ENCODE measurements around the gene ATF7IP2.

Gene ATF7IP2

GRCh38 chr16:10518479-10519041, 132.7 kb downstream of the ATF7IP2 start:
- TF ChIP-seq GATA3 (IDR thresholded peaks at IDR 0.05; ENCODE audit: low read depth, low read length) (no peak), GATA2 (IDR thresholded peaks at IDR 0.05; ENCODE audit: low read depth, low read length) (no peak)

- TF ChIP-seq GATA2 (IDR thresholded peaks at IDR 0.05; ENCODE audit: low read depth, low read length) (no peak), GATA3 (IDR thresholded peaks at IDR 0.05; ENCODE audit: low read depth, low read length) (no peak)
Measured at GRCh38 chr16:10519297-10519696, 133.4 kb downstream of the ATF7IP2 start.

GRCh38 chr16:10519929-10520868, 134.3 kb downstream of the ATF7IP2 start:
- TF ChIP-seq GATA2 (IDR thresholded peaks at IDR 0.05; ENCODE audit: low read depth, low read length) = no peak
- no peak for TF ChIP-seq GATA3 (IDR thresholded peaks at IDR 0.05; ENCODE audit: low read depth, low read length)

GRCh38 chr16:10520869-10521578, 135.2 kb downstream of the ATF7IP2 start:
- TF ChIP-seq GATA3 (IDR thresholded peaks at IDR 0.05; ENCODE audit: low read depth, low read length) = no peak
- TF ChIP-seq GATA2 (IDR thresholded peaks at IDR 0.05; ENCODE audit: low read depth, low read length) = no peak

- TF ChIP-seq GATA2 (IDR thresholded peaks at IDR 0.05; ENCODE audit: low read depth, low read length) (no peak), GATA3 (IDR thresholded peaks at IDR 0.05; ENCODE audit: low read depth, low read length) (no peak)
Measured at GRCh38 chr16:10521681-10522274, 135.9 kb downstream of the ATF7IP2 start.

- no peak for TF ChIP-seq GATA2 (IDR thresholded peaks at IDR 0.05; ENCODE audit: low read depth, low read length)
Measured at GRCh38 chr16:10522966-10523365, 137.1 kb downstream of the ATF7IP2 start.

GRCh38 chr16:10525214-10525825, 139.5 kb downstream of the ATF7IP2 start:
- TF ChIP-seq GATA2 (IDR thresholded peaks at IDR 0.05; ENCODE audit: low read depth, low read length) (no peak), GATA3 (IDR thresholded peaks at IDR 0.05; ENCODE audit: low read depth, low read length) (no peak)

- TF ChIP-seq GATA2 (IDR thresholded peaks at IDR 0.05; ENCODE audit: low read depth, low read length) = no peak
- TF ChIP-seq GATA3 (IDR thresholded peaks at IDR 0.05; ENCODE audit: low read depth, low read length) = no peak
Measured at GRCh38 chr16:10526962-10527361, 141.1 kb downstream of the ATF7IP2 start.

GRCh38 chr16:10528635-10529034, 142.8 kb downstream of the ATF7IP2 start:
- TF ChIP-seq GATA2 (IDR thresholded peaks at IDR 0.05; ENCODE audit: low read depth, low read length) = no peak

GRCh38 chr16:10529895-10530669, 144.2 kb downstream of the ATF7IP2 start:
- TF ChIP-seq GATA2 (IDR thresholded peaks at IDR 0.05; ENCODE audit: low read depth, low read length) = no peak
- TF ChIP-seq GATA3 (IDR thresholded peaks at IDR 0.05; ENCODE audit: low read depth, low read length) = no peak

GRCh38 chr16:10530685-10531084, 144.8 kb downstream of the ATF7IP2 start:
- TF ChIP-seq GATA2 (IDR thresholded peaks at IDR 0.05; ENCODE audit: low read depth, low read length) (no peak), GATA3 (IDR thresholded peaks at IDR 0.05; ENCODE audit: low read depth, low read length) (no peak)

GRCh38 chr16:10531582-10531981, 145.7 kb downstream of the ATF7IP2 start:
- TF ChIP-seq GATA3 (IDR thresholded peaks at IDR 0.05; ENCODE audit: low read depth, low read length) (no peak), GATA2 (IDR thresholded peaks at IDR 0.05; ENCODE audit: low read depth, low read length) (no peak)

All from SH-SY5Y (cell line).